Progenitor cell of endocrine pancreas (in vitro differentiated cells): ENCODE data around the gene MED17. TPM values are rescaled to one million over a fixed set of nuclear protein-coding genes. Genes with fewer than 3 reads are reported as not detected.
A peak's percentile ranks its signal among the peaks of the same experiment; 100 is the strongest.

ENCODE experiments used
- DNase-seq: peaks from one replicate; pipeline ENCODE4 v3.0.0; 2021; ENCODE audit warnings: low spot score; ENCODE audit not compliant: unreplicated experiment
- H3K27ac Mint-ChIP-seq: 2 replicates; pipeline ENCODE4 v1.8.0; 2021; ENCODE audit warnings: mild to moderate bottlenecking, moderate library complexity, mixed read lengths
- H3K27me3 Mint-ChIP-seq: 2 replicates; pipeline ENCODE4 v1.8.0; 2021; ENCODE audit warnings: mixed read lengths
- H3K36me3 Mint-ChIP-seq: 2 replicates; pipeline ENCODE4 v1.8.0; 2022; ENCODE audit warnings: mixed read lengths; ENCODE audit not compliant: insufficient read depth
- H3K4me1 Mint-ChIP-seq: 2 replicates; pipeline ENCODE4 v1.8.0; 2021; ENCODE audit warnings: low read depth, mixed read lengths
- H3K4me3 Mint-ChIP-seq: 2 replicates; pipeline ENCODE4 v1.8.0; 2021; ENCODE audit warnings: low read depth, mild to moderate bottlenecking, moderate library complexity, mixed read lengths
- H3K9me3 Mint-ChIP-seq: 2 replicates; pipeline ENCODE4 v1.8.0; 2021; ENCODE audit warnings: low read depth, mixed read lengths
- total RNA-seq: library from RNA; stranded (reverse); gene quantifications from 2 replicates; pipeline ENCODE4 v1.2.1, GENCODE V29; 2021
- TF ChIP-seq, protein P1 (sequence below): fragments of 200-600 bp; sonication (generic); IDR thresholded peaks from one replicate; pipeline ENCODE4 v1.5.0; 2021; ENCODE audit warnings: antibody characterized with exemption, mild to moderate bottlenecking; ENCODE audit not compliant: unreplicated experiment

MED17 gene
- total RNA-seq, 1 donor from 2014 or later: 55.7 TPM

DNA sequence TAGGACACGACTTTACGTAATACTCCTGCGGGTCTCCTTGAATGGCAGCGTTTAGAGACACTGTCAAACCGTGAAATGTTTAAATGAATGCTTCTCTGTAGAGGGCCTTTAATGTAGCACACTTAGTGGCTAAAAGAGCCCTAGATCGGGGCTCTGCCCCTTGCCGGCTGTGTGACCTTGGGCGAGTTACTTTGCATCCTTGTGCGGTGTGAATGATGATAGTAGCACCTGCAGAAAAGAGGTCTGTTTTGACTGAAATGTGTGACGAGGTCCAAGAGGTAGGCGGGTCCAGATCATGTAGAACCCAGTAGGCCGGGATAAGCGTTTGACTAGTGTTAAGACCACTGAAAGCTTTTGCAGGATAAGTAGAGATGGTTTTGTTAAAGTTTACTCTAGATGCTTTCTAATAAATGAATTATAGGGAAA, 866 bp downstream of the MED17 start:
- Mint-ChIP-seq H3K36me3 (peaks cover 5% of the 10 kb centered on the region), H3K4me1 (peaks cover 31% of the 10 kb centered on the region), H3K27me3 (no peaks in the 10 kb centered on the region), H3K4me3 (peak overlapping the region; percentile 99), H3K27ac (peak overlapping the region; percentile 99), H3K9me3 (no peaks in the 10 kb centered on the region)
- no peak for DNase-seq
- TF ChIP-seq, protein P1, sequence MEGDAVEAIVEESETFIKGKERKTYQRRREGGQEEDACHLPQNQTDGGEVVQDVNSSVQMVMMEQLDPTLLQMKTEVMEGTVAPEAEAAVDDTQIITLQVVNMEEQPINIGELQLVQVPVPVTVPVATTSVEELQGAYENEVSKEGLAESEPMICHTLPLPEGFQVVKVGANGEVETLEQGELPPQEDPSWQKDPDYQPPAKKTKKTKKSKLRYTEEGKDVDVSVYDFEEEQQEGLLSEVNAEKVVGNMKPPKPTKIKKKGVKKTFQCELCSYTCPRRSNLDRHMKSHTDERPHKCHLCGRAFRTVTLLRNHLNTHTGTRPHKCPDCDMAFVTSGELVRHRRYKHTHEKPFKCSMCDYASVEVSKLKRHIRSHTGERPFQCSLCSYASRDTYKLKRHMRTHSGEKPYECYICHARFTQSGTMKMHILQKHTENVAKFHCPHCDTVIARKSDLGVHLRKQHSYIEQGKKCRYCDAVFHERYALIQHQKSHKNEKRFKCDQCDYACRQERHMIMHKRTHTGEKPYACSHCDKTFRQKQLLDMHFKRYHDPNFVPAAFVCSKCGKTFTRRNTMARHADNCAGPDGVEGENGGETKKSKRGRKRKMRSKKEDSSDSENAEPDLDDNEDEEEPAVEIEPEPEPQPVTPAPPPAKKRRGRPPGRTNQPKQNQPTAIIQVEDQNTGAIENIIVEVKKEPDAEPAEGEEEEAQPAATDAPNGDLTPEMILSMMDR: no peak

DNA sequence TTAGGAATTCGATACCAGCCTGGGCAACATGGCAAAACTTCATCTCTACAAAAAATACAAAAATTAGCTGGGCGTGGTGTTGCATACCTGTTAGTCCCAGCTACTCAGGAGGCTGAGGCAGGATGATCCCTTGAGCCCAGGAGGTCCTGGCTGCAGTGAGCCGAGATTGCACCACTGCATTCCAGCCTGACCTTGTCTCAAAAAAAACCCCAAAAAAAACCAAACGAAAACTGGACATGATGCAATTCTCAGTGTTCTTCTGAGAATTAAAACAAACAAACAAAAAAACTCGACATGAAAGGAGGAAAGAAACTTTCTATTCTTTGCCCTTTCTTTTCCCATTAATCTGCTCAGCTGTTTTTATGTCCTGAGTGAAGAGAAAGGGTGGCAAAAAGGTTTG, 7.4 kb downstream of the MED17 start:
- peaks cover 13% of the 10 kb centered on the region for H3K4me1 Mint-ChIP-seq

DNA sequence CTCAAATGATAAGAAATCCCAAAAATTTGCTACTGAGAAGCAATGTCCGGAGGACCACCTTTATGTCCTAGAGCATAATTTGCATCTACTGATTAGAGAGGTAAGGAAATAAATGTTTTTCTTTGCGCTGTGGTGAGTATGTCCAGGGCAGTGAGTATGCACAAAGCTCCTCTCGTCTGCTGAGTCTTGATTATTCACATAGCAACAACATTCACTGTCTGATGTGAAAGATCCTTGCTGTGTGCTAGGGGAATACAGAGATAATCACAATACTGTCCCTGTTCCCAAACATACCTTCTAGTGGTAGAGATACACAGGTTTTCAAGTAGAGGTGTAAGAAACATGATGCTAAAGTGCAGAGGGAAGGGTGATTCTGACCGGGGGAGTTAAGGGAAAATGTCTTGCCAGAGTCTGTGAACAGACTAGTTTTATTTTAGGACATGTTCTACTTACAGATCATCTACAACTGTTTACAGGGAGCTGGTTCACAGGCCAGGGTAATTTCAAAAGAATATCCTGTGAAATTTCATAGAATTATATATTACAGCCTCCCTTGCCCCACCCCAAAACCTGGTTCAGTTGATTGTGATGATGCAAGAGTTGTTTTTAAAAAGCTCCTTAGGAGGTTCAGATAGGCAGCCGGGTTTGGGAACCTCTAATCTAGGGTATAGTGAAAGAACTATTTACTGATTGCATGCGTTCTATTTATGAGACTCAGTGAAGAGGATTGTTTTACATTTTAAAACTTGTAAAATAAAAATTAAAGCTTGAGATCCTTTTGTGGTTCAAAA, 12.6 kb downstream of the MED17 start:
- Mint-ChIP-seq H3K36me3 (peaks cover 45% of the 10 kb centered on the region), H3K4me1 (no peaks in the 10 kb centered on the region), H3K9me3 (no peaks in the 10 kb centered on the region), H3K4me3 (no peak overlapping the region), H3K27me3 (no peaks in the 10 kb centered on the region), H3K27ac (no peak overlapping the region)
- TF ChIP-seq, protein P1: no peak
- DNase-seq: no peak

More for the DNA sequence above, 7.4 kb downstream of the MED17 start:
- no peaks in the 10 kb centered on the region for H3K27me3 Mint-ChIP-seq
- DNase-seq: no peak
- H3K4me3 Mint-ChIP-seq: no peak overlapping the region
- no peaks in the 10 kb centered on the region for H3K9me3 Mint-ChIP-seq
- peaks cover 35% of the 10 kb centered on the region for H3K36me3 Mint-ChIP-seq
- no peak overlapping the region for H3K27ac Mint-ChIP-seq
- TF ChIP-seq, protein P1: no peak

DNA sequence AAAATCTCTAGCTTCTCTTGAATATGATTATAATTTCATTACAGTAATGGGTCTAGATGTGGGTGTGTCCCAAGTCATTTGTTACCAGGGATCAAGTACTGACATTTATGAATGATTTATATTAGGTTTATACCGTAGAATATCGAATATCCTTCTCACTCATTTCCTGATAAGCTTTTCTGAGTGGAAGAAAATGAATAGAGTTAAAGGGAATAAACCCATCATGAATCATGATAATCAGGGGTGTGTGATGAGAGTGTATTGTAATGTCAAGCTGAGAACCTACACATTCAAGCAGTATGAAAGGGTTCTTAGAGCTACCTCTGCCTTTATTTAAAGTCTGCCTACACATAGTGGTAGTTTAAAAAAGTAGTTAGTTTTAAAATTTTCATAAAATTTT, 17.3 kb downstream of the MED17 start:
- no peak overlapping the region for H3K27ac Mint-ChIP-seq
- TF ChIP-seq, protein P1: no peak
- no peaks in the 10 kb centered on the region for H3K27me3 Mint-ChIP-seq
- H3K9me3 Mint-ChIP-seq: no peaks in the 10 kb centered on the region
- no peaks in the 10 kb centered on the region for H3K4me1 Mint-ChIP-seq
- H3K4me3 Mint-ChIP-seq: no peak overlapping the region
- peaks cover 31% of the 10 kb centered on the region for H3K36me3 Mint-ChIP-seq
- no peak for DNase-seq

DNA sequence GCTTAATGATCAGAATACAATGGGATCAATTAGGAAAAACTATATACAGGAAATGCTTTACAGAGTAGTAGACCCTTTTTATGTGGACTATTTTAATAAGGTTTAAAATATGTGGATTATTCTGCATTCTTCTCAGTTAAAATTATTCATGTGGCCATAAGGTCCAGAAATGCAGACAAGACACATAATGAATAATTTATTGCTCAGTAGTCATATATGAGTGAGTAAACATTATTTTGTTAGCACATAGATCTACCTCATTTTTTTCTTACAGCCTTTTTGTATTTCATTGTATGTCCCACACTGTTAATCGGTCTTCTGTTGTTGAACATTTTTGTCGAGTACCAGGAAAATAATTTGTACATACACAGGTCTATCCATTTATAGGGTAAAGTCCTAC, 20.8 kb downstream of the MED17 start:
- TF ChIP-seq, protein P1: no peak
- Mint-ChIP-seq H3K9me3 (no peaks in the 10 kb centered on the region), H3K36me3 (peaks cover 29% of the 10 kb centered on the region), H3K27me3 (no peaks in the 10 kb centered on the region), H3K4me3 (no peak overlapping the region), H3K4me1 (no peaks in the 10 kb centered on the region), H3K27ac (peak overlapping the region; percentile 38)
- no peak for DNase-seq
